Fibroblast of peridontal ligament (primary cell): Measurements from ENCODE around the gene HSF2BP.
A peak's percentile ranks its signal among the peaks of the same experiment; 100 is the strongest.
"Not testable (repeated sequence)": the region's sequence is repeated elsewhere in the genome, so short reads cannot be mapped to it uniquely, and the experiment has no call there.

Experiments used
- DNase-seq: peaks from one replicate; pipeline ENCODE4 v3.0.0-alpha.2; 2010; ENCODE audit errors: extremely low read depth

The HSF2BP gene

GRCh38 chr21:43687566-43688399 lies 28.5 kb upstream of the HSF2BP start:
- no peak for DNase-seq

GRCh38 chr21:43686811-43687565 lies 27.7 kb upstream of the HSF2BP start:
- DNase-seq: no peak

GRCh38 chr21:43684424-43684823 lies 25.1 kb upstream of the HSF2BP start:
- no peak for DNase-seq

GRCh38 chr21:43681650-43682049 lies 22.4 kb upstream of the HSF2BP start:
- no peak for DNase-seq

- DNase-seq: not testable (repeated sequence)
These were observed 21.1 kb upstream of the HSF2BP start for GRCh38 chr21:43680421-43680820.

- DNase-seq: no peak
These were observed 20.7 kb upstream of the HSF2BP start for GRCh38 chr21:43679951-43680350.

- DNase-seq: no peak
These were observed 17.1 kb upstream of the HSF2BP start for GRCh38 chr21:43676391-43676790.

GRCh38 chr21:43675871-43676270 lies 16.6 kb upstream of the HSF2BP start:
- DNase-seq: no peak

- no peak for DNase-seq
These were observed 10.7 kb upstream of the HSF2BP start for GRCh38 chr21:43669828-43670605.

- DNase-seq: peak; percentile 94
These were observed 8.1 kb upstream of the HSF2BP start for GRCh38 chr21:43667191-43667904.

- DNase-seq: no peak
These were observed 6.6 kb upstream of the HSF2BP start for GRCh38 chr21:43665879-43666278.

- DNase-seq: no peak
These were observed 5.1 kb upstream of the HSF2BP start for GRCh38 chr21:43664358-43664757.

GRCh38 chr21:43663033-43663432 lies 3.7 kb upstream of the HSF2BP start:
- no peak for DNase-seq

- DNase-seq: no peak
These were observed 3.0 kb upstream of the HSF2BP start for GRCh38 chr21:43662286-43662685.

GRCh38 chr21:43658769-43659135 lies 536 bp downstream of the HSF2BP start:
- no peak for DNase-seq

- no peak for DNase-seq
These were observed 1.1 kb downstream of the HSF2BP start for GRCh38 chr21:43658088-43658741.

GRCh38 chr21:43657355-43658087 lies 1.8 kb downstream of the HSF2BP start:
- no peak for DNase-seq

- peak; percentile 27 for DNase-seq
These were observed 4.3 kb downstream of the HSF2BP start for GRCh38 chr21:43654806-43655489.

- no peak for DNase-seq
These were observed 5.7 kb downstream of the HSF2BP start for GRCh38 chr21:43653626-43654025.

GRCh38 chr21:43652616-43653015 lies 6.7 kb downstream of the HSF2BP start:
- no peak for DNase-seq
